Sigmoid colon (tissue), 7 donors: ENCODE results near the gene GNAS. TPM values are rescaled to one million over a fixed set of nuclear protein-coding genes. Genes with fewer than 3 reads are reported as not detected.

Experiments used
- DNase-seq: peaks from one replicate; pipeline ENCODE4 v3.0.0-alpha.2; 2019
- H3K27ac ChIP-seq, 4 donors: fragments of 200-600 bp; sonication (generic); one replicate each; pipeline ENCODE4 v1.5.1; 2016 to 2019; ENCODE audit warnings: mild to moderate bottlenecking in 1 of 4
- H3K27me3 ChIP-seq, 3 donors: fragments of 200-600 bp; sonication (generic); one replicate each; pipeline ENCODE4 v1.5.1; 2019; ENCODE audit warnings: mild to moderate bottlenecking in 1 of 3
- H3K36me3 ChIP-seq, 4 donors: fragments of 200-600 bp; sonication (generic); one replicate each; pipeline ENCODE4 v1.5.1; 2016 to 2019
- H3K4me1 ChIP-seq, 4 donors: fragments of 200-600 bp; sonication (generic); one replicate each; pipeline ENCODE4 v1.5.1; 2017 to 2019
- H3K4me3 ChIP-seq, 4 donors: fragments of 200-600 bp; sonication (generic); one replicate each; pipeline ENCODE4 v1.5.1; 2017 to 2019; ENCODE audit warnings: mild to moderate bottlenecking in 2 of 4, moderate library complexity in 1 of 4
- H3K9me3 ChIP-seq, 4 donors: fragments of 200-600 bp in 3 of 4; sonication (generic) in 3 of 4; one replicate each; pipeline versions ENCODE4 v1.5.1 to v1.6.1; 2013 to 2019
- CTCF ChIP-seq, 4 experiments: fragments of 450-650 bp in 3 of 4; fragments of 200-600 bp in 1 of 4; IDR thresholded peaks; one replicate each; pipeline ENCODE4 v1.5.1; 2016 to 2019; ENCODE audit warnings: antibody characterized with exemption in 4 of 4, mild to moderate bottlenecking in 3 of 4, moderate library complexity in 2 of 4
- EP300 ChIP-seq, 4 donors: sonication (generic); formaldehyde crosslinking; IDR thresholded peaks; one replicate each; pipeline ENCODE4 v1.6.1; 2017; ENCODE audit warnings: antibody characterized with exemption in 4 of 4
- POLR2A ChIP-seq, 2 donors: fragments of 450-650 bp; IDR thresholded peaks; one replicate each; pipeline ENCODE4 v1.6.1; 2016; ENCODE audit warnings: antibody characterized with exemption in 2 of 2, mild to moderate bottlenecking in 2 of 2, moderate library complexity in 2 of 2
- POLR2AphosphoS5 ChIP-seq, 4 donors: sonication (generic); formaldehyde crosslinking; IDR thresholded peaks; one replicate each; pipeline ENCODE4 v1.6.1; 2017; ENCODE audit warnings: antibody characterized with exemption in 4 of 4
- WGBS, 2 donors: extraction: QIAGEN DNeasy Blood & Tissue Kit; methylation state at CpG; one replicate each; pipeline ENCODE4 v1.1.7; 2013; 5-methylcytosine and 5-hydroxymethylcytosine counted together
- intact Hi-C: fragments of 100-400 bp; cut with DNase I; formaldehyde crosslinking; loops from one replicate; pipeline ENCODE4 v1.15.1; 2023
- polyA plus RNA-seq, 3 donors: library from polyadenylated mRNA; stranded (reverse); fragments of 200-250 nt; gene quantifications; one replicate each; pipeline ENCODE4 v1.2.3, GENCODE V29; 2013
- total RNA-seq, 4 donors: library from RNA; depleted of rRNA; stranded (reverse); fragments of >200 nt; gene quantifications; one replicate each; pipeline ENCODE4 v1.1.0, GENCODE V29; 2016
- donor health status: healthy with polysubstance abuse.
- donor health status: Bipolar disorder and iron deficiency.
- donor health status: healthy.

Gene GNAS
- total and polyA plus RNA-seq, 7 donors, result 449 to 808 (median 535) TPM

GRCh38 chr20:58927490-58928061 is 75.1 kb downstream of the GNAS start:
- Histone ChIP-seq H3K4me3 (no peak overlapping the region), H3K27ac (no peak overlapping the region), H3K36me3 (no peaks in the 10 kb centered on the region), H3K4me1 (no peaks in the 10 kb centered on the region), H3K9me3 (no peaks in the 10 kb centered on the region), H3K27me3 (no peaks in the 10 kb centered on the region)
- DNase-seq, result no peak
- 92 to 93% methylated on average over 7 of the region's 7 CpGs for WGBS, 2 donors
- intact Hi-C loops, result no loop called here
- TF ChIP-seq CTCF (IDR thresholded peaks at IDR 0.05) (no peak), POLR2AphosphoS5 (IDR thresholded peaks at IDR 0.05) (no peak), POLR2A (IDR thresholded peaks at IDR 0.05) (no peak), EP300 (IDR thresholded peaks at IDR 0.05) (no peak)

GRCh38 chr20:58930496-58930895 is 78.0 kb downstream of the GNAS start:
- TF ChIP-seq POLR2A (IDR thresholded peaks at IDR 0.05) (no peak), POLR2AphosphoS5 (IDR thresholded peaks at IDR 0.05) (no peak), EP300 (IDR thresholded peaks at IDR 0.05) (no peak)
- Histone ChIP-seq H3K9me3 (no peaks in the 10 kb centered on the region), H3K4me1 (no peaks in the 10 kb centered on the region), H3K27me3 (no peaks in the 10 kb centered on the region), H3K27ac (no peak overlapping the region), H3K4me3 (no peak overlapping the region), H3K36me3 (no peaks in the 10 kb centered on the region)
- intact Hi-C loops, result no loop called here
- 88 to 94% methylated on average over 3 of the region's 3 CpGs for whole genome bisulfite sequencing, 2 donors
- no peak for DNase-seq

- DNase-seq, result no peak
- no peaks in the 10 kb centered on the region for H3K27me3 ChIP-seq
- H3K4me3 ChIP-seq, result no peak overlapping the region
- no peak overlapping the region for H3K27ac ChIP-seq
- TF ChIP-seq POLR2A (IDR thresholded peaks at IDR 0.05) (no peak), CTCF (IDR thresholded peaks at IDR 0.05) (no peak), POLR2AphosphoS5 (IDR thresholded peaks at IDR 0.05) (no peak), EP300 (IDR thresholded peaks at IDR 0.05) (no peak)
- H3K4me1 ChIP-seq, result no peaks in the 10 kb centered on the region
- H3K9me3 ChIP-seq, result no peaks in the 10 kb centered on the region
- 88 to 89% methylated on average over 5 of the region's 5 CpGs for WGBS, 2 donors
- H3K36me3 ChIP-seq, result no peaks in the 10 kb centered on the region
- intact Hi-C loops, result no loop called here
These were observed 79.7 kb downstream of the GNAS start for GRCh38 chr20:58932170-58932569.

- Histone ChIP-seq H3K27ac (no peak overlapping the region), H3K27me3 (no peaks in the 10 kb centered on the region), H3K4me1 (peaks cover 0 to 9% (median 0%) of the 10 kb centered on the region in 4 donors), H3K36me3 (no peaks in the 10 kb centered on the region), H3K4me3 (no peak overlapping the region), H3K9me3 (no peaks in the 10 kb centered on the region)
- no peak for DNase-seq
- intact Hi-C loops, result no loop called here
- 77 to 87% methylated on average over 2 of the region's 2 CpGs for WGBS, 2 donors
- no peak for TF ChIP-seq CTCF (IDR thresholded peaks at IDR 0.05)
These were observed 85.6 kb downstream of the GNAS start for GRCh38 chr20:58938078-58938477.

GRCh38 chr20:58938541-58938940 is 86.0 kb downstream of the GNAS start:
- WGBS, 2 donors, result 68 to 78% methylated on average over 1 of the region's 1 CpG
- intact Hi-C loops, result no loop called here
- TF ChIP-seq POLR2A (IDR thresholded peaks at IDR 0.05) (no peak), EP300 (IDR thresholded peaks at IDR 0.05) (no peak), POLR2AphosphoS5 (IDR thresholded peaks at IDR 0.05) (no peak), CTCF (IDR thresholded peaks at IDR 0.05) (no peak)
- H3K9me3 ChIP-seq, result no peaks in the 10 kb centered on the region
- no peaks in the 10 kb centered on the region for H3K27me3 ChIP-seq
- no peak overlapping the region for H3K4me3 ChIP-seq
- H3K36me3 ChIP-seq, result no peaks in the 10 kb centered on the region
- peaks cover 0 to 9% (median 0%) of the 10 kb centered on the region in 4 donors for H3K4me1 ChIP-seq
- H3K27ac ChIP-seq, result no peak overlapping the region
- DNase-seq, result no peak
